ENCODE data around the gene PEX11A. TPM values are rescaled to one million over a fixed set of nuclear protein-coding genes. Genes with fewer than 3 reads are reported as not detected.

The PEX11A gene
- total and polyA plus RNA-seq, 2 of the 8 experiments (the other 6 are each of a cell fraction or from before 2014, with no cell fraction given): 2.9 to 3.0 TPM

GRCh38 chr15:89680282-89680873 lies 10.2 kb downstream of the PEX11A start:
- H2BK15ac ChIP-seq (ENCODE audit: low read length): no peak overlapping the region
- H2BK5ac ChIP-seq (ENCODE audit: low read depth, low read length): no peak overlapping the region
- H2BK12ac ChIP-seq (ENCODE audit: low read depth, low read length): no peak overlapping the region
- H4K20me1 ChIP-seq (replicated peaks in 1 of 2; ENCODE audit: control insufficient read depth in 1 of 2, insufficient read depth in 2 of 2, low read length in 2 of 2): no peaks in the 10 kb centered on the region
- no peak overlapping the region for H3K4me3 ChIP-seq (ENCODE audit: extremely low read depth in 1 of 4, insufficient read depth in 2 of 4, low read depth in 3 of 4, low read length in 4 of 4)
- no peaks in the 10 kb centered on the region for H3K9me3 ChIP-seq (ENCODE audit: insufficient read depth in 2 of 2, low read depth in 1 of 2, low read length in 1 of 2)
- TF ChIP-seq GTF2F1 (IDR thresholded peaks at IDR 0.05; ENCODE audit: borderline replicate concordance, low read depth, low read length) (no peak), CHD2 (IDR thresholded peaks at IDR 0.05; ENCODE audit: low read length) (no peak), KDM5A (IDR thresholded peaks at IDR 0.05; ENCODE audit: low read length) (no peak), PHF8 (conservative IDR thresholded peaks at IDR 0.05; ENCODE audit: low read depth, low read length) (no peak), TCF12 (IDR thresholded peaks at IDR 0.05; ENCODE audit: low read depth, low read length) (no peak), ASH2L (IDR thresholded peaks at IDR 0.05; ENCODE audit: low read length) (no peak), POU5F1 (IDR thresholded peaks at IDR 0.05; ENCODE audit: low read depth, low read length) (no peak), RNF2 (IDR thresholded peaks at IDR 0.05; ENCODE audit: borderline replicate concordance, low read depth, low read length, missing control alignments, poor library complexity, severe bottlenecking) (no peak), ZNF274 (IDR thresholded peaks at IDR 0.05; ENCODE audit: borderline replicate concordance, extremely low read depth, low read length) (no peak)
- H4K91ac ChIP-seq (replicated peaks; ENCODE audit: insufficient read length, low read length): no peak overlapping the region
- POLR2A ChIA-PET (ENCODE audit: partially characterized antibody): no interaction called here
- H3K4me2 ChIP-seq (ENCODE audit: insufficient read depth in 1 of 2, low read depth in 2 of 2, low read length in 2 of 2): no peak overlapping the region
- no peak overlapping the region for H3K18ac ChIP-seq (ENCODE audit: extremely low read depth, low read length)
- H2AFZ ChIP-seq (ENCODE audit: low read length): no peak overlapping the region
- no peaks in the 10 kb centered on the region for H3K79me2 ChIP-seq (ENCODE audit: control insufficient read depth in 1 of 2, insufficient read depth in 2 of 2, low read length in 2 of 2)
- H3K23me2 ChIP-seq (ENCODE audit: low read depth, low read length): no peaks in the 10 kb centered on the region; the same call in 1 of the 2 replicates
- H2AK5ac ChIP-seq (ENCODE audit: low read depth, low read length): no peak overlapping the region
- WGBS, 2 experiments (ENCODE audit: extremely low coverage in 1 of 2, insufficient coverage in 1 of 2, insufficient read length in 1 of 2, insufficient replicate concordance in 2 of 2, low coverage in 1 of 2, low lambda C conversion rate in 2 of 2, missing lambda C conversion rate in 1 of 2): 80% methylated on average over 5 of the region's 5 CpGs; no CpG with 5 or more reads in 1 of the 2 experiments
- H3K79me1 ChIP-seq (ENCODE audit: low read depth, low read length): no peaks in the 10 kb centered on the region
- no peak overlapping the region for H3K23ac ChIP-seq (ENCODE audit: insufficient read length)
- no peak overlapping the region for H3K9ac ChIP-seq (replicated peaks in 1 of 4; ENCODE audit: extremely low read depth in 1 of 4, low read depth in 3 of 4, low read length in 3 of 4)
- H2BK20ac ChIP-seq (ENCODE audit: low read length): no peak overlapping the region
- no peaks in the 10 kb centered on the region for H3K4me1 ChIP-seq (replicated peaks in 1 of 4; ENCODE audit: control insufficient read depth in 3 of 4, insufficient read depth in 4 of 4, low read length in 3 of 4)
- CTCF ChIA-PET (ENCODE audit: partially characterized antibody): interaction anchor here (2.5 kb wide), 1 partner anchor 8 kb away, joined by 12 read pairs; no protein-coding TSS in a partner anchor
- no peak overlapping the region for H3K4ac ChIP-seq (replicated peaks; ENCODE audit: insufficient read length, low read depth, low read length)
- no peak overlapping the region for H4K5ac ChIP-seq (ENCODE audit: insufficient read length, low read depth, low read length)
- no peak overlapping the region for H3K56ac ChIP-seq (replicated peaks; ENCODE audit: insufficient read length, low read depth, low read length)
- DNase-seq (ENCODE audit: low read depth in 1 of 2, low spot score in 2 of 2): no peak
- H3K14ac ChIP-seq (ENCODE audit: insufficient read length): no peak overlapping the region
- no peak overlapping the region for H4K8ac ChIP-seq (ENCODE audit: extremely low read depth, insufficient read depth, low read length)
- no peak for FAIRE-seq
- H3K36me3 ChIP-seq (ENCODE audit: control insufficient read depth in 2 of 4, insufficient read depth in 4 of 4, low read length in 3 of 4): no peaks in the 10 kb centered on the region
- H3K27ac ChIP-seq (ENCODE audit: low read depth, low read length): no peak overlapping the region
- no peak overlapping the region for H2BK120ac ChIP-seq (replicated peaks; ENCODE audit: low read depth, low read length)
- no peaks in the 10 kb centered on the region; a peak in 1 of 7 replicates for H3K27me3 ChIP-seq (replicated peaks in 1 of 4; ENCODE audit: control insufficient read depth in 3 of 4, extremely low read depth in 1 of 4, insufficient read depth in 3 of 4, low read length in 3 of 4)
